Measurements from ENCODE around the gene SLC39A3.

SLC39A3 gene

GRCh38 chr19:2727640-2727944 lies 12.2 kb downstream of the SLC39A3 start:
- no peak for DNase-seq (ENCODE audit: low spot score in 2 of 2)
- in situ Hi-C loops (cut with MboI; ENCODE audit: low sequenced_read_pairs), result no loop called here
- H3K27me3 ChIP-seq (ENCODE audit: low read depth), result peaks cover 10% of the 10 kb centered on the region; the same call in 1 of the 2 replicates
- H3K4me1 ChIP-seq, result no peaks in the 10 kb centered on the region
- H3K4me3 ChIP-seq, result no peak overlapping the region
- H3K36me3 ChIP-seq (replicated peaks), result no peaks in the 10 kb centered on the region
- no peaks in the 10 kb centered on the region for H3K9me3 ChIP-seq

- no peak overlapping the region for H3K4me3 ChIP-seq
- in situ Hi-C loops (cut with MboI; ENCODE audit: low sequenced_read_pairs), result no loop called here
- H3K4me1 ChIP-seq, result no peaks in the 10 kb centered on the region
- no peaks in the 10 kb centered on the region for H3K9me3 ChIP-seq
- DNase-seq (ENCODE audit: low spot score in 2 of 2), result no peak
- H3K27me3 ChIP-seq (ENCODE audit: low read depth), result peaks cover 10% of the 10 kb centered on the region; the same call in 1 of the 2 replicates
- no peaks in the 10 kb centered on the region for H3K36me3 ChIP-seq (replicated peaks)
Observed at GRCh38 chr19:2726904-2727639, 12.7 kb downstream of the SLC39A3 start.

- DNase-seq (ENCODE audit: low spot score in 2 of 2), result no peak
- peaks cover 10% of the 10 kb centered on the region; the same call in 1 of the 2 replicates for H3K27me3 ChIP-seq (ENCODE audit: low read depth)
- no peaks in the 10 kb centered on the region for H3K9me3 ChIP-seq
- in situ Hi-C loops (cut with MboI; ENCODE audit: low sequenced_read_pairs), result no loop called here
- H3K36me3 ChIP-seq (replicated peaks), result no peaks in the 10 kb centered on the region
- H3K4me3 ChIP-seq, result no peak overlapping the region
- H3K4me1 ChIP-seq, result no peaks in the 10 kb centered on the region; the same call in 1 of the 2 replicates
Observed at GRCh38 chr19:2726160-2726855, 13.5 kb downstream of the SLC39A3 start.

GRCh38 chr19:2724148-2724557 lies 15.7 kb downstream of the SLC39A3 start:
- Histone ChIP-seq H3K4me3 (no peak overlapping the region), H3K9me3 (no peaks in the 10 kb centered on the region), H3K4me1 (no peaks in the 10 kb centered on the region; the same call in 1 of the 2 replicates), H3K27me3 (ENCODE audit: low read depth) (peaks cover 10% of the 10 kb centered on the region; the same call in 1 of the 2 replicates), H3K36me3 (replicated peaks) (no peaks in the 10 kb centered on the region)
- in situ Hi-C loops (cut with MboI; ENCODE audit: low sequenced_read_pairs), result no loop called here
- no peak for DNase-seq (ENCODE audit: low spot score in 2 of 2)

- no peak for DNase-seq (ENCODE audit: low spot score in 2 of 2)
- in situ Hi-C loops (cut with MboI; ENCODE audit: low sequenced_read_pairs), result no loop called here
- Histone ChIP-seq H3K36me3 (replicated peaks) (no peaks in the 10 kb centered on the region), H3K4me3 (no peak overlapping the region), H3K27me3 (ENCODE audit: low read depth) (peaks cover 10% of the 10 kb centered on the region; the same call in 1 of the 2 replicates), H3K9me3 (no peaks in the 10 kb centered on the region), H3K4me1 (no peaks in the 10 kb centered on the region; the same call in 1 of the 2 replicates)
Observed at GRCh38 chr19:2723747-2724146, 16.1 kb downstream of the SLC39A3 start.

GRCh38 chr19:2723345-2723715 lies 16.5 kb downstream of the SLC39A3 start:
- Histone ChIP-seq H3K27me3 (ENCODE audit: low read depth) (peaks cover 10% of the 10 kb centered on the region; the same call in 1 of the 2 replicates), H3K9me3 (no peaks in the 10 kb centered on the region), H3K4me1 (no peaks in the 10 kb centered on the region; the same call in 1 of the 2 replicates), H3K4me3 (no peak overlapping the region), H3K36me3 (replicated peaks) (no peaks in the 10 kb centered on the region)
- in situ Hi-C loops (cut with MboI; ENCODE audit: low sequenced_read_pairs), result no loop called here
- DNase-seq (ENCODE audit: low spot score in 2 of 2), result no peak

GRCh38 chr19:2722541-2723344 lies 17.1 kb downstream of the SLC39A3 start:
- DNase-seq (ENCODE audit: low spot score in 2 of 2), result no peak
- no peaks in the 10 kb centered on the region for H3K36me3 ChIP-seq (replicated peaks)
- no peak overlapping the region for H3K4me3 ChIP-seq
- H3K27me3 ChIP-seq (ENCODE audit: low read depth), result peaks cover 10% of the 10 kb centered on the region; the same call in 1 of the 2 replicates
- in situ Hi-C loops (cut with MboI; ENCODE audit: low sequenced_read_pairs), result no loop called here
- no peaks in the 10 kb centered on the region for H3K9me3 ChIP-seq
- no peaks in the 10 kb centered on the region; the same call in 1 of the 2 replicates for H3K4me1 ChIP-seq

GRCh38 chr19:2721570-2722540 lies 18.0 kb downstream of the SLC39A3 start:
- Histone ChIP-seq H3K36me3 (replicated peaks) (no peaks in the 10 kb centered on the region), H3K4me3 (peak overlapping the region; percentile 35), H3K27me3 (ENCODE audit: low read depth) (peaks cover 7% of the 10 kb centered on the region; the same call in 1 of the 2 replicates), H3K4me1 (no peaks in the 10 kb centered on the region; the same call in 1 of the 2 replicates), H3K9me3 (no peaks in the 10 kb centered on the region)
- DNase-seq (ENCODE audit: low spot score in 2 of 2), result no peak
- in situ Hi-C loops (cut with MboI; ENCODE audit: low sequenced_read_pairs), result no loop called here

GRCh38 chr19:2720777-2721569 lies 18.8 kb downstream of the SLC39A3 start, which contains the start of gene DIRAS1:
DIRAS1 (minus strand) TSS chr19:2721372; CDS start chr19:2717806, 3,566 bp downstream.
- Histone ChIP-seq H3K4me1 (no peaks in the 10 kb centered on the region; the same call in 1 of the 2 replicates), H3K27me3 (ENCODE audit: low read depth) (0 out of 2 replicates have a peak, but pooled peaks cover 2% of the 10 kb centered on the region), H3K9me3 (no peaks in the 10 kb centered on the region), H3K4me3 (peak within 1 kb of the TSS; percentile 43), H3K36me3 (replicated peaks) (no peaks in the 10 kb centered on the region)
- in situ Hi-C loops (cut with MboI; ENCODE audit: low sequenced_read_pairs), result no loop called here
- peak in 1 of 2 experiments; percentile 53 for DNase-seq (ENCODE audit: low spot score in 2 of 2)

- DNase-seq (ENCODE audit: low spot score in 2 of 2), result no peak
Observed at GRCh38 chr19:2719920-2720776, 19.7 kb downstream of the SLC39A3 start.

GRCh38 chr19:2719232-2719735 lies 20.5 kb downstream of the SLC39A3 start:
- in situ Hi-C loops (cut with MboI; ENCODE audit: low sequenced_read_pairs), result no loop called here
- Histone ChIP-seq H3K4me1 (no peaks in the 10 kb centered on the region; the same call in 1 of the 2 replicates), H3K27me3 (ENCODE audit: low read depth) (no peaks in the 10 kb centered on the region), H3K9me3 (peaks cover 8% of the 10 kb centered on the region), H3K36me3 (replicated peaks) (no peaks in the 10 kb centered on the region), H3K4me3 (no peak overlapping the region)
- no peak for DNase-seq (ENCODE audit: low spot score in 2 of 2)

More at GRCh38 chr19:2719920-2720776, 19.7 kb downstream of the SLC39A3 start:
- H3K27me3 ChIP-seq (ENCODE audit: low read depth), result no peaks in the 10 kb centered on the region
- peak overlapping the region; percentile 43 for H3K4me3 ChIP-seq
- H3K36me3 ChIP-seq (replicated peaks), result no peaks in the 10 kb centered on the region
- no peaks in the 10 kb centered on the region; the same call in 1 of the 2 replicates for H3K4me1 ChIP-seq
- in situ Hi-C loops (cut with MboI; ENCODE audit: low sequenced_read_pairs), result no loop called here
- peaks cover 7% of the 10 kb centered on the region for H3K9me3 ChIP-seq
